RKO (cell line): Measurements from ENCODE around the gene SLC16A10.
"Not testable (repeated sequence)": the region's sequence is repeated elsewhere in the genome, so short reads cannot be mapped to it uniquely, and the experiment has no call there.

Experiments
- DNase-seq: peaks from one replicate; pipeline ENCODE4 v3.0.0-alpha.2; 2016; ENCODE audit warnings: low spot score

Gene SLC16A10, protein sequence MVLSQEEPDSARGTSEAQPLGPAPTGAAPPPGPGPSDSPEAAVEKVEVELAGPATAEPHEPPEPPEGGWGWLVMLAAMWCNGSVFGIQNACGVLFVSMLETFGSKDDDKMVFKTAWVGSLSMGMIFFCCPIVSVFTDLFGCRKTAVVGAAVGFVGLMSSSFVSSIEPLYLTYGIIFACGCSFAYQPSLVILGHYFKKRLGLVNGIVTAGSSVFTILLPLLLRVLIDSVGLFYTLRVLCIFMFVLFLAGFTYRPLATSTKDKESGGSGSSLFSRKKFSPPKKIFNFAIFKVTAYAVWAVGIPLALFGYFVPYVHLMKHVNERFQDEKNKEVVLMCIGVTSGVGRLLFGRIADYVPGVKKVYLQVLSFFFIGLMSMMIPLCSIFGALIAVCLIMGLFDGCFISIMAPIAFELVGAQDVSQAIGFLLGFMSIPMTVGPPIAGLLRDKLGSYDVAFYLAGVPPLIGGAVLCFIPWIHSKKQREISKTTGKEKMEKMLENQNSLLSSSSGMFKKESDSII

DNA sequence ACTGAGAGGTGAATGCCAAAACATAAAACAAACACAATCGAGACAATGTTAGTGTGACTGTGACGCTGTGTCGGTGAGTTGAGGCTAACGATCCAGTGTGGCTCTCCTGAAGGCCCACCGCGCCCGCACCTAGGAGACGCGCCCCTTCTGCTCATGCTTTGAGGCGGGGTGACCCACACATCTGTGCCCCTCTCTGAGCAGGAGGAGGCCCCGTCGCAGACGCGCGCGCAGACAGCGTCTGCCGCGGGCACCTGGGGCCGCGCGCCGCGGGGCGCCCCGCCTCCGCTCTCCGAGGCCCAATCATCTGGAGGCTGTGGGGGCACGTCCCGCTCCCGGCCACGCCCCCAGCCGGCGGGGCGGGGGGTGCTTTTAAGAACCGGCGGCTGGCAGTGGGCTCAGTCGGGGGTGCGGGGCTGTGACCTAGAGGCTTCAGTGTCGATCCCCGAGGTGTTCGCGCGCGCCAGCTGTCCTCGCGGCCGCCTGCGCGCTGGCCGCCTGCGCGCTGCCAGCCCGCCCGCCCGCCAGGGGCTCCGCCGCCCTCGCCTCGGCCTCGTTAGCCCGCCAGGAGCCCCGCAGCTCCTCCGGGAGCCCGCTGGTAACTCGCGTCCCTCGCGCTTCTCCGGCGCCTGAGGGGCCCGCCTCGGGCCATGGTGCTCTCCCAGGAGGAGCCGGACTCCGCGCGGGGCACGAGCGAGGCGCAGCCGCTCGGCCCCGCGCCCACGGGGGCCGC, at the start of gene SLC16A10:
Gene SLC16A10, plus strand, starts transcription at position 398 of the 730 bp plus-strand sequence. Its CDS starts 250 bp downstream, at position 648.
- peak; percentile 85 for DNase-seq

DNA sequence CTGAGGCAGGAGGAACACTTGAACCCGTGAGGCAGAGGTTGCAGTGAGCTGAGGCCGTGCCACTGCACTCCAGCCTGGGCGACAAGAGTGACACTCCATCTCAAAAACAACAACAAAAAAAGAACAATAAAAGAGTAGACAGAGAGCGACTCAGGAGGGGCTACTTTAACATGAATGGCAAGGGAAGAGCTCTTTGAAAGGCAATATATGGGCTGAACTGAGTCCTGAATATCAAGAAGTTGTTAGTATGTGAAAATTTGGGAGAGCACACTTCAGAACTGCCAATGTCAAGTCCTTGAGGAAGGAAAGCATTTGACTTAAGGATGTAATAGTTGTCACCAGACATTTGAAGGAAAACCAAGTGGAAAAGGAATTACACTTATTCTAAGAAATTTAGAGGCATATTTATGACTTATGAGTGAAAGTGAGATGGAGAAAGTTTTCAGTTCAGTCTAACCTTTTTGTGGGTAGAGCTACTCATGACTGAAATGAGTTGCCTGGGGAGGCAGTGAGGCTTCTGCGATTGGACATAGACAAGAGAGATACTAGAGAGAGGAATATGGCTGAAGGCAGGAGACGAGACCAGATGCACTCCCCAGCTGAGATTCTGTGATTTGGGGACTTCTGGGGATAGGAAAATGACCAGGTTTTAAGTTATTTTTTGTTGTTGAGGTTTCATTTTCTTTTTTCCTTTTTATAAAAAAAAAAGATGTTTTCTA, 48.6 kb upstream of the SLC16A10 start:
- DNase-seq = no peak

DNA sequence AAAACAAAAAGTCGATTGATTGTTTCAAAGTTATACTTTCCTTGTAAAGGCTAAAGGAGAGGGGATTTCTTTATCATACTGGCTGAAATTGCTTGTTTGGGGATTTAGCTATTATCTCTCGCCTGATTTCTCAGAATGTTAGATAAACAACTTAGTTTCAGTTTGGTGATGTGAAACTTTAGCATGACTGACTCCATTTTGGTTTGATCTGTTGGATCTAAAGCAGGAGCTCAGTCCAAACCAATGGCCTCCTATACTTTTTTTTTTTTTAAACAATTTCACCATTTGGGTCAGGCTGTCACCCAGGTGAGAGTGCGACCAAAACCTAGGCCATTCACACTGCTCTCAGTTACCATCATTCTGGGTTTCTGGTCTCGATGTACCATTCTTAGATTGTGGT, 45.4 kb upstream of the SLC16A10 start:
- no peak for DNase-seq

DNA sequence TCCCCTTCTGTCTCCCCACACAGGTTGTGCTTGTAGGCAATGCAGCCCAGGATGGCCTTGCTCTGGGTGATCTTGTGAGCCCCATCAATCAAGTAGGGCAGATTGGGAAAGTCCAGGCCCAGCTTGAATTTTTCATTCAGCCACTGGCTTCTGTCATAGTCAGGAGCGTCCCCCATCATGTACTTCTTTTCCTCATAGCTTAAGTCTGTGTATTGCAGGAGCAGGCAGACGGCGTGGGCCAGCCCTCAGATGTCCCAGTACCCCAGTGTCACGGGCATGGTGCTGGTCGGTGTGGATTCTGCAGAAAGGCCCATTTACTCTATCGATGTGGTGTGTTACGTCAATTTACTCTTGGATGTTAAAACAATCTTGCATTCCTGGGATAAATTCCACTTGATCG, 40.1 kb upstream of the SLC16A10 start:
- DNase-seq = no peak

DNA sequence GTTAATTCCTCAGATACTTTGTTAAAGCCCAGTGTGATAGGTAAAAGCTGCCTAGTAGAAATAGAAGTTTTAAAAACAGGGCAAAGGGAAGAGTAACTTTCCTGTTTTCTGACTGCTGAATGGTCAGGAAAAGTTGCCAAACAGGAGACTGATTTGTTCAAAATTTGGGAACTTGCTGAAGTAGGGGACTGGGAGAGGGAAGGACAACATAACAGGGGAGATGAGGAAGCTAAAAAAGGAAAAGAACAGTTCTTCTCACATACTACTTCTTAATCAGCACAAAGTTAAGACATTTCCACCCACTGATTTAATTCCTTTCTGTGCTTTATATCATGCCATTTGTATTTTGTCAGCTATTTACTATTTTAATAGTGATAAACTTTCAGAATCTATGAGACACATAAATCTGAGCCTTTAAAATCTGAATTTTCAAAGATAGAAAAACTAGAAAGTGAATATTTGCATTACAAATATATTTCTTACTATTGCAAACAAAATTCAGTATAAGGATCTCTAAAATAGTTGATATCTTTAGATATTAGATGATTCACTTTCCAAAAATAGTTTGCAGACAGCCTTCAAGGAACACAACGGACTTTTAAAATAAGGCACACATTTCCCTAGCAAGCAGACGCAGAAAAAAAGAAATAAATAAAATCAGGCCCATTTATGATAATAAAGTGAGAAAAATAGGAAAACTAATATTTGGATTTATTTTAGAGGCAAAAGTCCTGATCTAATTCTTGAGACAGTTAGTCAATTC, 36.9 kb upstream of the SLC16A10 start:
- no peak for DNase-seq

DNA sequence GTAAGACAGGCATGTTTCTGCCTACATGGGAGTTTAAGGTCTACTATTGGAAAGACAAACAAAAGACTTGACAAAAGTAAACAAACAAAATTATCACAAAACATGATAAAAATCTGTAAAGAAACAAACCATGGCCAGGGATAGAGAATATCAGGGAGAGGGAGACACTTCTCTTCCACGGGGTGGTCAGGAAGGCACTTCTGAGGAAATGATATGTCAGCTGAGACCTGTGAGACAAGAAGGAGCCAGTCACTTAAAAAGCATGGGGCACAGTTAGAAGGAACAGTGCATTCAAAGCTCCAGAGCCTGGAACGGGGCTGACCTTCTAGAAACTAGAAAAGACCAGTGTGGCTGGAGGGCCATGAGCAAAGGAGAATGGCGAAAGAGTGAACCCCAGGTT, 35.1 kb upstream of the SLC16A10 start:
- no peak for DNase-seq

DNA sequence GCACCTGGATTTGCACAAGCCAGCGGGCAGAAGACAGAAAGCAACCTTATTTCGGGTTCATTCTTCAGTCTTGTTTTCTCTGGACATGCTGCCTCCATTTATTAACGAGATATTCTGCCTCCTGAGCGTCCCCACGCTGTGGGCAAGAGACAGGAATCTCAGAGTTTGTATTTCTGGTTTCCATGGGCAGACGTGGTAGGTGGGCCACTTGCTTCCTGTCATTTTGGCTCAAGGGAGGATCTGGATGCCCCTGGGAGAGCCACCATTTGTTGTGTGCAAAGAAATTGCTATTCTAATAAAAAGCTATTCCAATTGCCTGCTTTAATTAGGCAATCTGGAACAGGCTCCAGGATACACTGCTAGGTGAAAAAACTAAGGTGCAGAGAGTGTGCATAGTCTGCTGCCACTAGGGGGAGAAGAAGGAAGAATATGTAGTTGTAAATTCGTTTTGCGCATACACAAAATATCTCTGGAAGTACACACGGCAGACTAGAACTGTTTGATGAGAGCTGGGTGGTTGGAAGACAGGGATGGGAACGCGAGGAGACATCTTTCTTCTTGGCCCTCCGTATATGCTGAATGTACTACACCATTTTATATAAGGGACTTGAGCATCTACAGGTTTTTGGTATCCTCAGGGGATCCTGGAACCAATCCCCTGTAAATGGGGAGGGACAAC, 30.1 kb upstream of the SLC16A10 start:
- peak; percentile 73 for DNase-seq

DNA sequence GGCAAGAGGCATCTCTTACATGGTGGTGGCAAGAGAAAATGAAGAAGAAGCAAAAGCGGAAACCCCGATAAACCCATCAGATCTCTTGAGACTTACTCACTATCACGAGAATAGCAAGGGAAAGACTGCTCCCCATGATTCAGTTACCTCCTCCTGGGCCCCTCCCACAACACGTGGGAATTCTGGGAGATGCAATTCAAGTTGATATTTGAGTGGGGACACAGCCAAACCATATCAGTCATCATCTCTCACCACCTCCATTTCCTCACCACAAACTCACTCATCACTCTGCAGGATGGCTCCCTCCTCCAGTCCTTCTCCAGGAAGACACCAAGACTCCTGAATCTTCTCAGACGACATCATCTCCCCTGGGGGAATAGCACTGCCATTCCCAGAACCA, 25.8 kb upstream of the SLC16A10 start:
- DNase-seq = peak; percentile 51

DNA sequence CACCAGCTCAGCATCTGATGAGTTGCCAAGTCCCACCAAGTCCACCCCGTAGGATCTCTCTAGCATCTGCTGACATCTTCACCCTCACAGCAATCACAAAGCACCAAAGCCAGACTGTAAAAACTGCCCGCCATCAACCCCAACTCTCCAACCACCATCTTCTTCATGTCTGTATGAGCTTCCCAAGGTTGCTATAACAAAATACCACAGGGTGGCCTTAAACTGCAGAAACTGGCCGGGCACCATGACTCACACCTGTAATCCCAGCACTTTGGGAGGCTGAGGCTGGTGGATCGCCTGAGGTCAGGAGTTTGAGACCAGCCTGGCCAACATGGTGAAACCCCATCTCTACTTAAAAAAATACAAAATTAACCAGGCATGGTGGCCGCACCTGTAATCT, 25.3 kb upstream of the SLC16A10 start:
- DNase-seq = not testable (repeated sequence)

DNA sequence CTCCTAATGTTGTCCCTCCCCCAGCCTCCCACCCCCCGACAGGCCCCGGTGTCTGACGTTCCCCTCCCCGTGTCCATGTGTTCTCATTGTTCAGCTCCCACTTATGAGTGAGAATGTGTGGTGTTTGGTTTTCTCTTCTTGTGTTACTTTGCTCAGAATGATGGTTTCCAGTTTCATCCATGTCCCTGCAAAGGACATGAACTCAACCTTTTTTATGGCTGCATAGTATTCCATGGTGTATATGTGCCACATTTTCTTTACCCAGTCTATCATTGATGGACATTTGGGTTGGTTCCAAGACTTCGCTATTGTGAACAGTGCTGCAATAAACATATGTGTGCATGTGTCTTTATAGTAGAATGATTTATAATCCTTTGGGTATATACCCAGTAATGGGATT, 24.4 kb upstream of the SLC16A10 start:
- not testable (repeated sequence) for DNase-seq

DNA sequence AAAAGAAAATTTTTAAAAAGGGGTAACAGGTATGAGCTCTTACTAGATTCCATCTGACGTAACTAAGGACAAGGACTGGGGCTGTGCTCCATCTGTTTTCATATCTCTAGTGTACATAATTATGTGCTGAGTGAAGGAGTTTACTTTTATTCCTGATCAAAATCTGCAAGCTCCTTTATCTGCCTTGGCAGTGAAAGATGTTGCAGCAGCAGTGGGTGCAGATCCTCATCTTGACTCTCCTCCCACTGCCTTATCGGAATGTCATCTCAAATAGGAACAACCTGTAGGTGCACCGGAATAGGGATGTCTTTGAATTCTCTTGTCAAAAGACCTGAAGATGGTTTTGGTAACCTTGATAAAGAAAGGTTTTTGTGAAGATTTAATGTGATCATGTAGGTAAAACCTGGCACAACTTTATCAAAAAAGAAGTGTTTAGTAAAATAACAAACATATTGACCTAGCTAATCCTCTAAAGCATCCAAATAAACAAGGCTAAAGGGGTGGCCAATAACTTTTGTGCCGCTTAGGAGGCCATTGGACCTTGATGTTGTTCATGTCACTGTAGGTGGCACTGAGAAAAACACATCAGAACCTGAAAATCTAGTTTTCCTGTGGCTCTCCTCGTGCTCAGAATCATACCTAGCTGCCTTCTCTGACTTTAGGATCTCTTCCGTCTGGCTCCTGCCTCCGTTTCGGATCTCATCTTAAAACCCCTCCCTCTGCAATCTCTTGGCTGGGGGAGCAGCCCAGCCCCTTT, 19.0 kb upstream of the SLC16A10 start:
- no peak for DNase-seq

DNA sequence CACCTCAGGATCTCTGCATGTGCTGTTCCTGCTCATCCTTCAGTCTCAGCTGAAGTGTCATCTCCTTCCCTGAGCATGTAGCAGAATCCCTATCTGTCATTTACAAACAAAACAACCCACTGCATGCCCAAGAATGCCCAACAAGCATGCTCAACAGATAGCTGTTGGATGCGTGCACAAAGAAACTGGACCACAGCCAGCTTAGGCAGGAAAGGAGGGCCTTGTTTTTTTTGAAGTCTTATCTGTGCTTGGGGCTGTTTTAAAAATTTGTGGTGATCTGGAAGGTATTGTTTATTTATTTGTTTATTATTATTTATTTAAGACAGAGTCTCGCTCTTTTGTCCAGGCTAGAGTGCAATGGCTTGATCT, 18.5 kb upstream of the SLC16A10 start:
- DNase-seq = no peak

DNA sequence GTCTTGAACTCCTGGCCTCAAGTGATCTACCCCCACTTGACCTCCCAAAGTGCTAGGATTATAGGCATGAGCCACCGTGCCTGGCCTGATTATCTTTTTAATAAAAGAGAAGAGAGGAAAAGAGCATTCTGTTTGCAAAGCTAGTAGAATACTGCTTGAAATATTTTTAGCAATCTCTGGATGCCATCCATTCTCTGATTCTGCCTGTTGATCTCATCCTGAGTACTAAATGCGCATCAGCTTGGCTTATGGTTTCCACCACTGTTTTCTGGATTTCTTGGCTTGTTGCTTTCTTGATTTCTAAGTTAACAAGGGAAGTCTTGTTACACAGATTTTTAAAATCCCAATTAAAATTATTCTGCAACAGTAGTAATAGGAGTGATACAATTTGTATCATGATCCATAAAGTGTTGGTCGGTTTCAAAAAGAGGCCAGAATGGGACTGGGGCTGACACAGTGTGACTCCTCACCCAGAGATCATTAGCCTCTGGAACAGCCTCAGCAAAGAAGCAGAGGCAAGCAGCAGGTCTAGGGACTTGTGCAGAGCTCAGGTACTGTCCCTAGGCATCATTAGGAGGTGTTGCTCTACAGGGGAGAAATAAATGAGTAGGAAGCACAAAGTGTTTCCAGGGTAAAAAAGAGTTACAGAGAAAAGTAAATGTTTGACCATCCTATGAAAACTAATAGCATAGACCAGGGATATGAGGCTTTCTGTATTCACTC, 17.8 kb upstream of the SLC16A10 start:
- no peak for DNase-seq

DNA sequence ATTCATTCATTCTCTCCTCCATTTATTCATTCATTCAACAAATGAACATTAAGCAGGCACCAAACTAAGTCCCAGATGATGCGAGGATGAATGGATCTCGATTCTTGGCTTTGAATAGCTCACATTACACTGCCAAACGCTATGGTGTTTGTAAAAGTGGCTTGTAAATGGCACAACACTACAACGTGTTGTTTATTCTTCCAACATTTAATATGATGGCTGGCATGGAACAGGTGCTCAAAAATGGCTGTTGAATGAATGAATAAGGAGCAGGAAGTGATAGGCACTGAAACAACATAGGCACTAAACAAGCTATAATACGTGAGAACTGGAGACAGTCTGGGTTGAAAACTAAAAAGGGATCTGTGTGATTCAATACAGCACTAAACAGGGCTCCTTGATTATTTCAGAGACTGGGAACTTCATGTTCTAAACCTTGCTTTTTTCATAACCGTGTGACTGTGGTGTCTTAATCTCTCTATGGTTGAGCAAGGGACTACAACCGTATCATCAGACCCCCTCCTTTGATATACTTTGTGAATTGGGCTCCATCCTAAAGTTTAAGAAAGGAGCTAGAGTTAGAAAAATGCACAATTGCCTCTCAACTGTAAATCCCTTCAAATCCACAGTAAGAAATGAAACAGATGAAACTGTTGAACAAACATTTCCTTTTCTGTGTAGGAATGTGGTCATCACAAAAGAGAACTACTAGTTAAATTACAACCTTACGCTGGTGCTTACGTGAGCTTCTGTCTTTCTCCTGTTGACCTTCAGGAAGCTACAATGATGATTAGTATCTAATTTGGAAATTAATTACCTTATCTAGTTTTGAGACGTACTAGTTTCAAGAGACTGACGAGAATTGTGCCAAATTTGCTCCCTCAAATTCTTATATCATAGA, 16.9 kb upstream of the SLC16A10 start:
- no peak for DNase-seq

DNA sequence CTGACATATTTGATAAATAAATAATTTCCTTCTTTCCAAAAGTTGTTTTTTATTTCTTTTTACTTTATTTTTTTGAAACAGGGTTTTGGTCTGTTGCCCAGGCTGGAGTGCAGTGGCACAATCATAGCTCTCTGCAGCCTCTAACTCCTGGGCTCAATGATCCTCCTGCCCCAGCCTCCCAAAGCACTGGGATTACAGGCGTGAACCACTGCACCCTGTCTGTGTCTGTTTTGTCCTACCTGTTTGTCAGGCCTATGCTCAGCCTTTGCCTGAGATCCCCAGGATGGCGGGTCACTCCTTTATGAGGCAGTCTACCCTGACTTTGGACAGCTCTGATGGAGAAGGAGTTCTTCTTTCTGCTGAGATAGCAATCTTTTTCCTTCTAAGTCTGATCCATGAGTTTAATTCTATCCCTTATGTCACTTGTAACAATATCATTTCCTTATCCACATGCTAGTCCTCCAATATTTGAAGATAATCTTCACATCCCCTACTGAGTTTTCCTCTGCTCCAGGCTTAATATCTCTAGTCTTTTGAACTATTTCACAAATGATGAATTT, 14.4 kb upstream of the SLC16A10 start:
- DNase-seq = no peak

DNA sequence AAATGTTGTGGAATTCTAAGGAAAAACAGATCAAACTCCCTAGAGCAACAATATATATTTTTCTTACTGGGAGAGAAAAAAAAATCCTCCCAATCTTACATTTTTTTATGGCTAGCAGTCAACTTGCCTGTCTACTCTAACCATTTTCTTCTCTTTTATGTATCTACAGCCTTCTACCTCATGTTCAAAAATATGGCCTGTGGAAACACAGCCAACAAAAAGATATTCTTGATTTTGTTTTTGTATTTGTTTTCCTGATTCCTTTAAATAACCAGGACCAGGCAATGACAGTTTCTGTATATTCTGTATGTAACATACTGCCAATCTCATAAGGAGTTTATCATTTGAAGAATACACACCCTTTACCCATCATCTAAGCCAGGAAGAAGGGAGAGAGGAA, 13.0 kb upstream of the SLC16A10 start:
- no peak for DNase-seq

DNA sequence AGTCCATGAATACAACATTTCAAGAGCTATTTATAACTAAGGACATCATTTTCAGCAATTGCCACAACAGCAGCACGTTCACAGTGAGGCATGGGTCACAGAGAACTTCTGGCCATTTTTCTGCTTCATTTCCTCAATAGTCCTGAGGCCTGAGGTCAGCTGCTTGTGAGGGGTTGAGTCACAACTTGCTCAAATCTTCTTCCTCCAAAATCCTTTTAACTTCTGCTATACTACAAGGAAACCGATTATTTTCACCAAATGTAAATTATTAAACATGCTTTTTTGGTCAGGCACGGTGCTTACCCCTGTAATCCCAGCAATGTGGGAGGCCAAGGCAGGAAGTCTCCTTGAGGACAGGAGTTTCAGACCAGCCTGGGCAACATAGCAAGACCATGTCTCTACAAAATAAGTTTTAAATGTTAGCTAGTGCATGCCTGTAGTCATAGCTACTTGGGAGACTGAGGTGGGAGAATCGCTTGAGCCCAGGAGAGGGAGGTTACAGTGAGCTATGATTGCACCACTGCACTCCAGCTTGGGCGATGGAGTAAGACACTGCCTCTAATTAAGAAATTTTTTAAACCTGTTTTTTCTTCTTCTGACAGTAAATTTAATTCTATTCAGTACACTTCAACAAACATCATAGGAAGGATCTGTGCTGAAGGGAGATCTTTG, 11.1 kb upstream of the SLC16A10 start:
- no peak for DNase-seq

DNA sequence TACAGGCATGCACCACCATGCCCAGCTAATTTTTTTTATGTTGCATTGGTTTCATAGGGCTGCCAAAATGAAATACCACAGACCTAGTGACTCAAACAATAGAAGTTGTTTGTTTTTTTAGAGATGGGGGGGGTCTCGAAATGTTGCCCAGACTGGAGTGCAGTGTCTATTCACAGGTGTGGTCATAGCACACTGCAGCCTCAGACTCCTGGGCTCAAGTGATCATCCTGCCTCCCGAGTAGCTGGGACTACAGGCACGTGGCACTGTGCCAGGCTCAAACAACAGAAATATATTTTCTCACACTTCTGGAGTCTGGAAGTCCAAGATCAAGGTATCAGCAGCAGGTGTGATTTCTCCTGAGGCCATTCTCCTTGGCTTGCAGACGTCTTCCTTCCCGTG, 6.6 kb upstream of the SLC16A10 start:
- DNase-seq = no peak
